HEK293 (cell line): Measurements from ENCODE around the gene MMD2.

ENCODE experiments used
- CTCF ChIA-PET: fragments of 350-600 bp; formaldehyde crosslinking; extraction: SDS; loops from one replicate; lab custom pipeline; 2021; ENCODE audit warnings: antibody characterized with exemption; lab: Yijun Ruan, JAX
- POLR2A ChIA-PET: fragments of 300-600 bp; formaldehyde crosslinking; extraction: SDS; loops from one replicate; lab custom pipeline; 2020; ENCODE audit warnings: antibody characterized with exemption, inconsistent platforms; lab: Yijun Ruan, JAX
- H3K27ac ChIP-seq: fragments of 200-500 bp; sonication (Bioruptor generic); 2 replicates; pipeline ENCODE4 v1.5.1; 2014; ENCODE audit warnings: low read depth, low read length, control low read depth, inconsistent platforms; ENCODE audit errors: extremely low read depth
- H3K36me3 ChIP-seq, 2 experiments: fragments of 200-500 bp in 1 of 2; sonication (Bioruptor generic) in 1 of 2; 1 replicate in 1 of 2; 2 replicates in 1 of 2; pipeline ENCODE4 v1.5.1; 2014 to 2017; ENCODE audit warnings: inconsistent platforms in 2 of 2, low read length in 2 of 2; ENCODE audit not compliant: control insufficient read depth in 2 of 2, insufficient read depth in 1 of 2
- H3K4me1 ChIP-seq: fragments of 200-500 bp; sonication (Bioruptor generic); 2 replicates; pipeline ENCODE4 v1.5.1; 2014; ENCODE audit warnings: mild to moderate bottlenecking, low read length, inconsistent platforms; ENCODE audit not compliant: control insufficient read depth, insufficient read depth
- H3K4me3 ChIP-seq: 2 replicates; pipeline ENCODE4 v1.5.1; 2011; ENCODE audit warnings: low read depth, mild to moderate bottlenecking, control low read depth, low read length, moderate library complexity
- H3K9me3 ChIP-seq: fragments of 200-500 bp; sonication (Bioruptor generic); 2 replicates; pipeline ENCODE4 v1.5.1; 2014; ENCODE audit warnings: low read depth, low read length, inconsistent platforms; ENCODE audit not compliant: control insufficient read depth, insufficient read depth
- BCL11A ChIP-seq: fragments of 450-650 bp; formaldehyde crosslinking; IDR thresholded peaks from 2 replicates; pipeline ENCODE4 v1.5.1; 2016; ENCODE audit warnings: low read depth, missing biosample characterization, missing genetic modification characterization
- KLF1 ChIP-seq: fragments of 450-650 bp; formaldehyde crosslinking; IDR thresholded peaks from 2 replicates; pipeline ENCODE4 v1.5.1; 2016; ENCODE audit warnings: missing biosample characterization, missing genetic modification characterization
- KLF16 ChIP-seq: fragments of 450-650 bp; formaldehyde crosslinking; IDR thresholded peaks from 2 replicates; pipeline ENCODE4 v1.5.1; 2017; ENCODE audit warnings: missing biosample characterization, missing genetic modification characterization
- SCRT2 ChIP-seq: fragments of 450-650 bp; formaldehyde crosslinking; IDR thresholded peaks from 2 replicates; pipeline ENCODE4 v1.5.1; 2016; ENCODE audit warnings: missing biosample characterization, missing genetic modification characterization
- WT1 ChIP-seq: fragments of 450-650 bp; formaldehyde crosslinking; IDR thresholded peaks from 2 replicates; pipeline ENCODE4 v1.5.1; 2016; ENCODE audit warnings: missing biosample characterization, missing genetic modification characterization
- YY1 ChIP-seq: fragments of 450-650 bp; formaldehyde crosslinking; IDR thresholded peaks from 2 replicates; pipeline ENCODE4 v1.5.1; 2018; ENCODE audit warnings: missing biosample characterization, missing genetic modification characterization
- ZBTB48 ChIP-seq: fragments of 450-650 bp; formaldehyde crosslinking; IDR thresholded peaks from 2 replicates; pipeline ENCODE4 v1.5.1; 2016; ENCODE audit warnings: missing biosample characterization, missing genetic modification characterization
- ZNF112 ChIP-seq: fragments of 450-650 bp; formaldehyde crosslinking; IDR thresholded peaks from 2 replicates; pipeline ENCODE4 v1.5.0; 2017; ENCODE audit warnings: missing biosample characterization, missing genetic modification characterization
- ZNF2 ChIP-seq: fragments of 450-650 bp; formaldehyde crosslinking; IDR thresholded peaks from 2 replicates; pipeline ENCODE4 v1.5.1; 2016; ENCODE audit warnings: missing biosample characterization, missing genetic modification characterization
- ZNF211 ChIP-seq: fragments of 450-650 bp; formaldehyde crosslinking; IDR thresholded peaks from 2 replicates; pipeline ENCODE4 v1.5.1; 2016; ENCODE audit warnings: low read depth, missing biosample characterization, missing genetic modification characterization
- ZNF48 ChIP-seq: fragments of 450-650 bp; formaldehyde crosslinking; IDR thresholded peaks from 2 replicates; pipeline ENCODE4 v1.5.1; 2016; ENCODE audit warnings: missing biosample characterization, missing genetic modification characterization
- ZNF555 ChIP-seq: fragments of 450-650 bp; formaldehyde crosslinking; conservative IDR thresholded peaks from 2 replicates; pipeline ENCODE4 v1.5.1; 2017; ENCODE audit warnings: missing biosample characterization, mild to moderate bottlenecking, missing genetic modification characterization, inconsistent platforms
- ZNF610 ChIP-seq: fragments of 450-650 bp; formaldehyde crosslinking; IDR thresholded peaks from 2 replicates; pipeline ENCODE4 v1.5.1; 2016; ENCODE audit warnings: missing biosample characterization, missing genetic modification characterization, borderline replicate concordance
- ZNF645 ChIP-seq: fragments of 450-650 bp; formaldehyde crosslinking; IDR thresholded peaks from 2 replicates; pipeline ENCODE4; 2016; ENCODE audit warnings: missing biosample characterization, missing genetic modification characterization
- ZNF654 ChIP-seq: fragments of 450-650 bp; formaldehyde crosslinking; IDR thresholded peaks from 2 replicates; pipeline ENCODE4 v1.5.1; 2016; ENCODE audit warnings: low read depth, missing biosample characterization, missing genetic modification characterization
- ZNF658 ChIP-seq: fragments of 450-650 bp; formaldehyde crosslinking; IDR thresholded peaks from 2 replicates; pipeline ENCODE4; 2016; ENCODE audit warnings: missing biosample characterization, missing genetic modification characterization
- ZNF785 ChIP-seq: fragments of 450-650 bp; formaldehyde crosslinking; IDR thresholded peaks from 2 replicates; pipeline ENCODE4 v1.5.1; 2016; ENCODE audit warnings: missing biosample characterization, missing genetic modification characterization
- ZNF791 ChIP-seq: fragments of 450-650 bp; formaldehyde crosslinking; IDR thresholded peaks from 2 replicates; pipeline ENCODE4 v1.5.1; 2016; ENCODE audit warnings: missing biosample characterization, missing genetic modification characterization
- TF ChIP-seq, protein P1 (sequence below): fragments of 450-650 bp; formaldehyde crosslinking; IDR thresholded peaks from 2 replicates; pipeline ENCODE4 v1.5.1; 2016; ENCODE audit warnings: missing biosample characterization, missing genetic modification characterization
- TF ChIP-seq, protein P2 (sequence below): fragments of 450-650 bp; formaldehyde crosslinking; IDR thresholded peaks from 2 replicates; pipeline ENCODE4 v1.5.1; 2016; ENCODE audit warnings: missing biosample characterization, missing genetic modification characterization

MMD2 gene

GRCh38 chr7:4873071-4873944 is 85.7 kb downstream of the MMD2 start:
- H3K4me1 ChIP-seq: no peaks in the 10 kb centered on the region
- ChIA-PET POLR2A (no interaction called here), CTCF (interaction anchor here (1.7 kb wide), 1 partner anchor 10 kb away, joined by 5 read pairs; the partner anchor contains the start of gene RADIL)

DNA sequence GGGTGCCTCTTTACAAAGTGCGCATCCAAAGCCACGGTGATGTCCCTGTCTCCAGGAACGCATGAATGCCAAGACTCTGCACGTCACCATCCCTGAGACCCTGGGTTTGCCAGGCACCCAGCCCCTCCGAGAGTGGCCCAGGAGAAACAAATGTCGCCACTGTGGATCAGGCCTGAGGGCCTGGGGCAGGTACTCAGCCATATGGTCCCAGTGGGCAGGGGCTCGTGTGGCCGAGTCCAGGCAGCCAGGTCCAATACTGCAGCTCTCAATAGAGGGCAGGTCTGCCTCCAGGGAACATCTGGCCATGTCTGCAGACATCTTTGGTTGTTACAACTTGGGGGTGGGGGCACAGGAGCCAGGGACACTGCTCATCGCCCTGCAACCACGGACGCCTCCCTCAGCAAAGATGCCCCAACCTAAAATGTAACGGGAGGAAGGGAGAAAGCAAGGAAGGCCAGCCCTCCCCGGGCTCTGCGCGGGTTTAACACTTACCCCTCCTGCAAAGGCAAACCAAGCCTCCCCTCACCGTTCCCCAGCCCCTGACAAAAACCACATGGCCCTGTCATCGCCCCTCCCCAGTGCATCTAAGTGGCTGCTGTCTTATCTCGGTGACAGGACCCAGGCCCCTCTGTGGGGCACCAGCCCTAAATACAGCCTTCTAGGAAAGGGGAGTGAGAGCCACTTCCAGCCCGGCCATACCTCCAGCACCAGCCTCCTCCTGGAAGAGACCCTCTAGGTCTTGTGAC is 86.9 kb downstream of the MMD2 start:
- POLR2A ChIA-PET: no interaction called here
- no peaks in the 10 kb centered on the region for H3K4me1 ChIP-seq
- H3K36me3 ChIP-seq: peaks cover 0 to 6% of the 10 kb centered on the region in 2 experiments; a peak in 2 of 3 replicates
- H3K27ac ChIP-seq: no peak overlapping the region
- no peak overlapping the region for H3K4me3 ChIP-seq
- no peaks in the 10 kb centered on the region for H3K9me3 ChIP-seq
- no peak for TF ChIP-seq WT1 (tag by site-specific recombination)
- TF ChIP-seq, protein P1, sequence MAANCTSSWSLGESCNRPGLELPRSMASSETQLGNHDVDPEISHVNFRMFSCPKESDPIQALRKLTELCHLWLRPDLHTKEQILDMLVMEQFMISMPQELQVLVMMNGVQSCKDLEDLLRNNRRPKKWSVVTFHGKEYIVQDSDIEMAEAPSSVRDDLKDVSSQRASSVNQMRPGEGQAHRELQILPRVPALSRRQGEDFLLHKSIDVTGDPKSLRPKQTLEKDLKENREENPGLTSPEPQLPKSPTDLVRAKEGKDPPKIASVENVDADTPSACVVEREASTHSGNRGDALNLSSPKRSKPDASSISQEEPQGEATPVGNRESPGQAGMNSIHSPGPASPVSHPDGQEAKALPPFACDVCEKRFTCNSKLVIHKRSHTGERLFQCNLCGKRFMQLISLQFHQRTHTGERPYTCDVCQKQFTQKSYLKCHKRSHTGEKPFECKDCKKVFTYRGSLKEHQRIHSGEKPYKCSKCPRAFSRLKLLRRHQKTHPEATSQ (tag by site-specific recombination): no peak
- CTCF ChIA-PET: interaction anchor here (1.1 kb wide), 1 partner anchor 11 kb away, joined by 3 read pairs; the partner anchor contains the start of gene RADIL

More at GRCh38 chr7:4873071-4873944, 85.7 kb downstream of the MMD2 start:
- no peak for TF ChIP-seq ZBTB48 (tag by site-specific recombination)
- TF ChIP-seq ZNF645 (tag by site-specific recombination): no peak
- TF ChIP-seq ZNF2: no peak
- no peak for TF ChIP-seq ZNF48 (tag by site-specific recombination)
- TF ChIP-seq SCRT2: no peak
- TF ChIP-seq ZNF785 (tag by site-specific recombination): no peak
- TF ChIP-seq YY1: no peak
- TF ChIP-seq ZNF211: no peak
- TF ChIP-seq ZNF112 (tag by site-specific recombination): no peak
- no peak for TF ChIP-seq ZNF658 (tag by site-specific recombination)
- TF ChIP-seq KLF1 (tag by site-specific recombination): no peak
- TF ChIP-seq ZNF791: no peak
- no peak for TF ChIP-seq ZNF610
- TF ChIP-seq ZNF555 (tag by site-specific recombination): no peak
- TF ChIP-seq, protein P2, sequence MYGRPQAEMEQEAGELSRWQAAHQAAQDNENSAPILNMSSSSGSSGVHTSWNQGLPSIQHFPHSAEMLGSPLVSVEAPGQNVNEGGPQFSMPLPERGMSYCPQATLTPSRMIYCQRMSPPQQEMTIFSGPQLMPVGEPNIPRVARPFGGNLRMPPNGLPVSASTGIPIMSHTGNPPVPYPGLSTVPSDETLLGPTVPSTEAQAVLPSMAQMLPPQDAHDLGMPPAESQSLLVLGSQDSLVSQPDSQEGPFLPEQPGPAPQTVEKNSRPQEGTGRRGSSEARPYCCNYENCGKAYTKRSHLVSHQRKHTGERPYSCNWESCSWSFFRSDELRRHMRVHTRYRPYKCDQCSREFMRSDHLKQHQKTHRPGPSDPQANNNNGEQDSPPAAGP (tag by site-specific recombination): no peak
- TF ChIP-seq KLF16 (tag by site-specific recombination): no peak
- TF ChIP-seq BCL11A (tag by site-specific recombination): no peak
- TF ChIP-seq ZNF654 (tag by site-specific recombination): no peak
- Histone ChIP-seq H3K27ac (no peak overlapping the region), H3K9me3 (no peaks in the 10 kb centered on the region), H3K36me3 (peaks cover 0 to 10% of the 10 kb centered on the region in 2 experiments; a peak in 2 of 3 replicates), H3K4me3 (no peak overlapping the region)
